Measurements from ENCODE around the gene SKOR1.
A peak's percentile ranks its signal among the peaks of the same experiment; 100 is the strongest.

SKOR1 gene

DNA sequence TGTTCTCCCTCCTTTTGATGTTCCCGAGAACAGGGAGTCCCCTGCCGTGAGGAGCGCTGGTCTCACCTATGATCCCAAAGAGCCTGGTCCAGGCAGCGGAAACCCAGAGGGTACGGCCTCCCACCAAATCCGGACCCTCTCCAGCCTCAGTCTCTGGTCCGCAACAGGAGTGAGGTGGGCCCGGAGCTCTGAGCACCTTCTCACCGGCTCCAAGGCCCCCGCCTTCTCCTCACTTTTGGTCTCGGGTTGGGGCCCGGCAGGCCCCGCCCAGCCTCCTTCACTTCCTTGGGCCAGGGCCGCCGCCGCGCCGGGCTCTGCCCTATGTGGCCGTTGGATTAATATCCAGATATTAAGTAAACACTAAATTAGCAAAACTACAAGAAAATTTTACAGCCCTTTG lies 5.7 kb upstream of the SKOR1 start:
- DNase-seq = no peak

DNA sequence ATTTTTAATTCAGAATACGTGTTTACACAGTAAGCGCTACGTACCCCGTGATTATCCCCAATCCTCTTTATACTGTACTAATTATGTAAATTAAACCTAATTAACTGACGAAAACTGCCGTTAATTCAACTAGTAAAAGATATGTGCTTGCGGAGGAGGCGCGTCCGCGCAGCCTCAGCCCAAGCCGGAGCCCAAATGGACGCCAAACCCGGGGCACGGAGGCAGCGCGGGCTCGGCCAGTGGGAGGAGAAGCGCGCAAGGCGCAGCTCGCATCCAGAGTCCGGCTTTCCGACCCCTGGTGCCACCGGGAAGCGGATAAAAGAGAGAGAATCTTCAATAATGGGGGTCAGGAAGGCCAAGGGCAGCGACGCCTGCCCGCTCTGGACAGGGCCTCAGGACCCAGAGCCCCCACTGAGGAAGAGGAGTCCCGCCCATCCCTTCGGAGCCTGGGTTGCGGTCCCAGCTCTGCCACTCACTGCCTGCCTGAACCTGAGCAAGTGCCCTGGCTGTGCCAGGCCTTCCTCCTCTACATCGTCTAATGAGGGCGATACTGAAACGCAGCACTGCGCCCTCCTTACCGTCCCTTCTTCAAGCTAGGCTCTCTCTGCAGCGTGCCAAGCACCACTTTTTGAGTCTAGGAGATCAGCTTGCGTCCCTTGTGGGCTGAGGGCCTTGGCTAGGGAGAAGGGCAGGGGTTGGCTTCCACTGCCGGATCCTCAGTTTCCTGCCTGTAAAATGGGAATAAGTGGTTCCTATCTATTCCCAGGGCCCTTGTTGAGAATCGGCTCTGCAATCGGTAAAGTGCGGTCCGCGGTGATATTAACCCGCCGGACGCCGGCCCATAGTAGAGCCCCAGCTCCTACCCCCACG lies 5.0 kb upstream of the SKOR1 start:
- no peak for DNase-seq

DNA sequence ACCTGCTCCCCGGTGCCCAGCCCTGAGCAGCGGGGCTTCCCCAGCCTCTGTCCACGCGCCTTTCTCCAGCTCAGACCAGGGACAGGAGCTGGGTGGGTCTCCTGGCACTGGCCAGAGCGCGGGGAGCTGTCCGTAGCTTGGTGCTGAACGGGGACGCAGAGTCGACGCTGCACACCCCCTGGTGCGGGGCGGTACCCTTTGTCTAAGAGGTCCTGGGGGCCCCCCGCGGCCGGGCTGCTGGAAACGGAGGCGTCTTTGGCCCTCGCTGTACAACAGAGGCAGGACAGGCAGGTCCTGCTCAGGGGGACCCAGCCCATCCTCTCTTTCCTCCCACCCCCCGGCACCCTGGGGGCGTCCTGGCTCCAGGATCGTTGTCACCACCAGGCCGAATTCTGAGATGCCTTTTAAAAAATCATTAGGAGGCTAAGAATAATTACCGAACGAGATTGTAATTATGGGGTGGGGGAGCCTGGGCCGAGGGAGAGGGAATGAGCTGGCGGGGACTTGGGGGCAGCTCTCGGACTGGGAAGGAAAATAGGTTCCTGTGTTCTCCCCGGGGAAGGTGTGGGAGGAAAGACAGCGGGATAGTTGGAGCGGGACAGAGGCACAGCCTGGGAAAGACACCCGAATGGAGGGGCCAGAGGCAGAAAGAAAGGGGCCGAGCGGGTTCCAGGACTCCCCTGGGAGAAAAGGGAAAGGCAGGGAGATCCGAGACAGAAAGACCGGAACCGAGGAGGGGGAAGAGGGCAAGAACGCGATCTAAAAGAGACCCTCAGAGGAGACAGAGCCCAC lies 4.1 kb upstream of the SKOR1 start:
- DNase-seq = no peak

DNA sequence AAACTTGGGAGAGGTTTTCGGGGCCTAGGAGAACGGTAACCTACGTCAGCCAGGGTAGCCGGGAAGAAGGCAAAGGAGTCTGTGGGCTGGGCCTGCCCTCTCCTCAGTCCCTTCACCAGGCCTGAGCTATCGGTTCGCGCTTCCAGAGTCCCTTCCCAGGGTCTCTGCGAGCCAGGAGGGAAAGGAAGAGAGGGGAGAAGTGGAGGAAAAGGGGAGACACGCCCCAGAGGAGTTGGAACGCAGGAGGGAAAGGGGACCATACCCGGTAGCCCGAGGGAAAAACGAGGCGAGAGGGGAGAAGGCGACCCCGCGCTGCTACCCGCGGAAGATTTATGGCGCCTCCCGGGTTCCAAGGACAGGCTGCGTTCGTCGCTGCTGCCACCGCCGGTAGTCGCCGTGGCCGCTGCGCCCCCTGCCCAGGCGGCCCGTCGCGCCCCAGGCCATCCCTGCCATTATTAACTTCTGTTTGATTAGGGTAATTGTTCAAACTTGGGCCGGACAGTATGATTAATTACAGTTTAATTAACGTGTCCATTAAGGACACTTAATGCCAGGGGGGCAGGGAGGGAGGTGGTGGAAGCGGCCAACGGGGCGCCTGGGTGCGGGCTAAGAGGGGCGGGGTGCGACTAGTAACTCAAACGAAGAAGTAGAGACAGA lies 3.4 kb upstream of the SKOR1 start:
- DNase-seq = no peak

DNA sequence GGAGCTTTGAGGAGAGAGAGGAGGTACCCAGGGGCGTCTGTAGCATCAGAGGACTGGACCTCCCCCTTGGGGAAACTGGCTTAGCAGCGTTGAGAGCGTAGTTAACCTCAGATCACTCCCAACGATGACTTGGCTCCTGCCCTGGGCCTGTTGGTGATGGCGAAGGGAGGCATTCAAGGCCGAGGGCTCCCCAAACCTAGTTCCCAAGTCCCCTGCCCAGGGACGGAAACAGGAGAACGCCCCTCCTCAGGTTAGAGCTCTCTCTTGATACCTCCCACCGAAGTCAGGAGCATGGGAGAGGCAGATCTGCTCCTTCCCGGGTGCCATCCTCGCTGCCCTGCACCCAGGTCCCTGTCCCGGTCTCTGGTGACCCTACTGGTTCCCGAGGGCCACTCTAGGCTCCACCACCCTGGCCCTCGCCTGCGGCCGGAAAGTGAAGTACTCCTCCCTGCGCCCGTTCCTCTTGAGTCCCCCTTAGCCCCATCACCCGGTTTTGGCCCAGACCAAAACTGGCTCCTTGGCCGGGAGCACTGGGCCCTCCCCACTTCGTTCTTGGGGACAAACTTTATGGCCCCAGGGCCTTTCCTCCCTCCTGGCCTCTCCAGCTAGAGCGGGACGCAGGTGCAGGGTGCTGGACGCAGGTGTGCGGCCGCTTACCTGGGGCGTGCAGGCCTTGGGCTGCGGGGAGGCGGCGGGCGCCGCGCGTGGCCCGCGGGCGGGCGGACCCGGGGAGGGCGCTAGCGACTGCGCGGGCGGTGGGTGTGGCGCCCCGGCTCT lies 2.6 kb upstream of the SKOR1 start:
- DNase-seq = no peak

DNA sequence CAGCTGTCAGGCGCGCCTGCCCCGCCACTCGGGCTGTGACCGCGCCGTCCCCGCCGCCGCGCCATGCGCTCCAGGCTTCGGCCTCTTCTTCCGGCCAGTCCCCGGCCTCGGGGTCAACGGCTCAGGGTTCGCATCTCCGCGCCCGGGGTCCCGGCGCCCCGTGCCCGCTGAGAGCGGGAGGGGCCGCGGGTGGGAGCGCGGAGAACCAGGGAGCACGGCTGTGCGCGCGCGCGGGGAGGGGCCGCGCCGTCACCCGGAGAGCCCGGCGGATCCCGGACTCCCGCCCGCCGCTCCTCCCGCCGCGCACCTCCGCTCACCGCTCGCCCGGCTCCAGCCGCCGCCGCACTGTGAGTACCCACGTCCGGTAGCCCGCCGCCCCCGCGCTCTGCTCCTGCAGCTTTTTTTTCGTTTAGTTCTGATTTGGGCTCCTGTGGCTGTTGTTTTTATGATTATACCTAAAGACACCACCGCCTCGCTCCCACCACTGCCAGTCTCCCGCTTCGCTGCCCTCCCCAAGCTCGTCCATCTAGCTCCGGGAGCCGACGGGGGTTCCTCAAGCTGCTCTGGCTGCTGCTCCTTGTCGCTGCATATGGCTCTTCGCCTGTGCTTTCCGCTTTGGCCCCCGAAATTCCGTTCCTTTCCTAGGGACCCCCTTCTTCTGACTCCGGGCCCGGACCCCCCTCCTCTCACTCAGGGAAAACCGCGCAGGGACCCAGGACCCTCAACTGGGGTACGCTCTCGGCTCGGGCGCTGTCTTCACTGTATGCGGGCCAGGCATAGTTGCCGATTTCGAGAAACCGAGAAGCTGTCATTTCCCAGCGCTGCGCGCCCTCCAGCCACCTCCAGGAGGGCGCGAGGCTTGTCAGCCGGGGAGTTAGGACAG lies 1.8 kb upstream of the SKOR1 start:
- no peak for DNase-seq

DNA sequence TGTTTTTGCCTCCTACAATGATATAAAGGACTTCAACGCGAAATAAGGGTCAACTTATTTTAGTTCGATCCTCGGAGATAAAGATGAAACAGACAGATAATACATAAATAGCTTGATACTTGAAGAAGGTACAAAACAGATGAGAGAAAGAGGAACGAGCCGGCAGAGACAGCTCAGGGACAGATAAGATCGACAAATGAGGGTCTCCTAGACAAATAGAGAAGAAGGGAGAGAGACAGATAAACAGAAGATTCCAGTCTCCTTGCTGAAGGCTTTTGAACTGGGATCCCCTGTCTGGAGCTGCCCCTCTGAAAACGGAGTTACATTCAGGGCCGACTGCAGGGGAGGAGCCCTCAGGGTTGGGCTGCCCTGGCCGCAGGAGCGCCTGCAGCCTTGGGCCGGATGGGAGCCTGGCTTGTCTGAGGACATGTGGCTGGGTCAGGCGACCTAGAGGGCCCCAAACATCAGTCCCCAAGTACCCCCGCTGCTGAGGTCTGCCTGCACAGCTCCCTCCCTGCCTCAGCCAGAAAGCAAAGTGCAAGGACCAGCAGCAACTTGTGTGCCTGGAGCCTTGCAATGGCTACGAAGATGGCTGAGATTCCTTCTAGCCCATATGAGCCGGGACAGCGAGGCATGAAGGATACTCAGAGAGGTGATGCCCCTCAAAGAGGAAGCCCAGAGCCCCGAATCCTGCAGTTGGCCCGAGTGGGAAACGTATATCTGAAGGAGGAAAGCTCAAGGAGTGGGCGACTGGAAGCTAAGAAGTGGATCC lies 926 bp upstream of the SKOR1 start:
- DNase-seq = peak; percentile 2

DNA sequence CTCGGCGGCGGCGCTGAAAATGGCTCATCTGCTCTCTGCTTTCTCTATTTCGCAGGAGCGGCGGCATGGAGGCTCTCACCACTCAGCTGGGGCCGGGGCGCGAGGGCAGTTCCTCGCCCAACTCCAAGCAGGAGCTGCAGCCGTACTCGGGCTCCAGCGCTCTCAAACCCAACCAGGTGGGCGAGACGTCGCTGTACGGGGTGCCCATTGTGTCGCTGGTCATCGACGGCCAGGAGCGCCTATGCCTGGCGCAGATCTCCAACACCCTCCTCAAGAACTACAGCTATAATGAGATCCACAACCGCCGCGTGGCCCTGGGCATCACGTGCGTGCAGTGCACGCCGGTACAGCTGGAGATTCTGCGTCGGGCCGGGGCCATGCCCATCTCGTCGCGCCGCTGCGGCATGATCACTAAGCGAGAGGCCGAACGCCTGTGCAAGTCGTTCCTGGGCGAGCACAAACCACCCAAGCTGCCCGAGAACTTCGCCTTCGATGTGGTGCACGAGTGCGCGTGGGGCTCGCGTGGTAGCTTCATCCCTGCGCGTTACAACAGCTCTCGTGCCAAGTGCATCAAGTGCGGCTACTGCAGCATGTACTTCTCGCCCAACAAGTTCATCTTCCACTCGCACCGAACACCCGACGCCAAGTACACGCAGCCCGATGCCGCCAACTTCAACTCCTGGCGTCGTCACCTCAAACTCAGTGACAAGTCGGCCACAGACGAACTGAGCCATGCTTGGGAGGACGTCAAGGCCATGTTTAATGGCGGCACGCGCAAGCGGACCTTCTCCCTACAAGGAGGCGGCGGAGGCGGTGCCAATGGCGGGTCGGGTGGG lies 790 bp downstream of the SKOR1 start:
- no peak for DNase-seq

DNA sequence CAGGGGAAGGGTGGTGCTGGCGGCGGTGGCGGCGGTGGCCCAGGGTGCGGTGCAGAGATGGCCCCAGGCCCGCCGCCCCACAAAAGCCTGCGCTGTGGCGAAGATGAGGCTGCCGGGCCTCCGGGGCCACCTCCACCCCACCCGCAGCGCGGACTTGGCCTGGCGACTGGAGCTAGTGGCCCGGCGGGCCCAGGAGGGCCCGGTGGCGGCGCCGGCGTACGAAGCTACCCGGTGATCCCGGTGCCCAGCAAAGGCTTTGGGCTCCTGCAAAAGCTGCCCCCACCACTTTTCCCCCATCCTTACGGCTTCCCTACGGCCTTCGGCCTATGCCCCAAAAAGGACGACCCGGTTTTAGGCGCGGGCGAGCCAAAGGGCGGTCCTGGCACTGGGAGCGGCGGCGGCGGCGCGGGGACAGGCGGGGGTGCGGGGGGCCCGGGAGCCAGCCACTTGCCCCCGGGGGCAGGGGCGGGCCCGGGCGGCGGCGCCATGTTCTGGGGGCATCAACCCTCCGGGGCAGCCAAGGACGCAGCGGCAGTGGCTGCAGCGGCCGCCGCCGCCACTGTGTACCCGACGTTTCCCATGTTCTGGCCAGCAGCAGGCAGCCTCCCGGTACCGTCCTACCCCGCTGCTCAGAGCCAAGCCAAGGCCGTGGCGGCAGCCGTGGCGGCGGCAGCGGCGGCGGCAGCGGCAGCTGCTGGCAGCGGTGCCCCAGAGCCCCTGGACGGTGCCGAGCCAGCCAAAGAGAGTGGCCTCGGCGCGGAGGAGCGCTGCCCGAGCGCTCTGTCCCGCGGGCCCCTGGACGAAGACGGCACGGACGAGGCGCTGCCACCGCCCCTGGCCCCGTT lies 1.6 kb downstream of the SKOR1 start:
- no peak for DNase-seq

DNA sequence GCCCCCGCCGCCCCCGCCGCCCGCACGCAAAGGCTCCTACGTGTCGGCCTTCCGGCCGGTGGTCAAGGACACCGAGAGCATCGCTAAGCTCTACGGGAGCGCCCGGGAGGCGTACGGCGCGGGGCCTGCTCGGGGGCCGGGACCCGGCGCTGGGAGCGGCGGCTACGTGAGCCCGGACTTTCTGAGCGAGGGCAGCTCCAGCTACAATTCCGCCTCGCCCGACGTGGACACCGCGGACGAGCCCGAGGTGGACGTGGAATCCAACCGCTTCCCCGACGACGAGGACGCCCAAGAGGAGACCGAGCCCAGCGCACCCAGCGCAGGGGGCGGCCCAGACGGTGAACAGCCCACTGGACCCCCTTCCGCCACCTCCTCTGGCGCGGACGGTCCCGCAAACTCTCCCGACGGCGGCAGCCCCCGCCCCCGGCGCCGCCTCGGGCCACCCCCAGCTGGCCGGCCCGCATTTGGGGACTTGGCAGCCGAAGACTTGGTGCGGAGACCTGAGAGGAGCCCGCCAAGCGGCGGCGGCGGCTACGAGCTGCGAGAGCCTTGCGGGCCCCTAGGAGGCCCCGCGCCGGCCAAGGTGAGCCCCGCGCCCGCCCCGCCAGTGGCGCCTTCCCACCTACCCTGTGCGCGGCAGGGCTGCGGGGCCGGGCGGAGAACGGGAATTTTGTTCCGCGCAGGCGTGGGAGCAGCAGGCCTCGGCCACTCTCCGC lies 2.4 kb downstream of the SKOR1 start:
- no peak for DNase-seq

DNA sequence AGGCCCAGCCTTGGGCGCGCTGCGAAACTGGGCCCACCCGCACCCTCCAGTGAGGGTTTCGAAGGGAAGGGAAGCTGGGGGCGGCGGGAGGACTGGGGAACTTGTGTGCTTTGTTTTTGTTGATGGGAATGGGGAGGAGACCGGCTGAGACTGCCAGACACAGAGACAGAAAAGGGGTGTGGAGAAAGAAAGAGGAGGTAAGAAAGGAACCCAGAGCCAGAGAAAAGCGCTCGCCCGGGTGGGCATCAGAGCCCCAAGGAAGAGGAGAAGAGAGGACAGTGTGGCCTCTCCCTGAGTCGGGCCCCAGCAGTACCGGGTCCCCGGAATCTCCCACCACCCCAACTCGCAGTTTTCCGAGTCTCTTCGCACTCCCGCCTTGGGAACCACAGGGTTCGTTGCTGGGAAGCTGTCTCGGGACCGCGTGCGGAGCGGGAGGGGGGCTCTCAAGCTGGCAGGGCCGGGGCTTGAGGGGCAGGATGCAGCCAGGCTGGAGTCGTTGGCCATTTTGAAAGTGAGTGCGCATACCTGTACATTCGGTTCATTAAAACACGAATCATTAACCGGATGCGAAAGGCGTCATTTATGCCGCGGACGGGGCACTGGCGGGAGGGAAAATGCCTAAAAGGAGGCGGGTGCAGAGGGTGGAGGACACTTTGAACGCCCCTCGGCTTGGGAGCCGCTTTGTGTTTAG lies 3.1 kb downstream of the SKOR1 start:
- no peak for DNase-seq

DNA sequence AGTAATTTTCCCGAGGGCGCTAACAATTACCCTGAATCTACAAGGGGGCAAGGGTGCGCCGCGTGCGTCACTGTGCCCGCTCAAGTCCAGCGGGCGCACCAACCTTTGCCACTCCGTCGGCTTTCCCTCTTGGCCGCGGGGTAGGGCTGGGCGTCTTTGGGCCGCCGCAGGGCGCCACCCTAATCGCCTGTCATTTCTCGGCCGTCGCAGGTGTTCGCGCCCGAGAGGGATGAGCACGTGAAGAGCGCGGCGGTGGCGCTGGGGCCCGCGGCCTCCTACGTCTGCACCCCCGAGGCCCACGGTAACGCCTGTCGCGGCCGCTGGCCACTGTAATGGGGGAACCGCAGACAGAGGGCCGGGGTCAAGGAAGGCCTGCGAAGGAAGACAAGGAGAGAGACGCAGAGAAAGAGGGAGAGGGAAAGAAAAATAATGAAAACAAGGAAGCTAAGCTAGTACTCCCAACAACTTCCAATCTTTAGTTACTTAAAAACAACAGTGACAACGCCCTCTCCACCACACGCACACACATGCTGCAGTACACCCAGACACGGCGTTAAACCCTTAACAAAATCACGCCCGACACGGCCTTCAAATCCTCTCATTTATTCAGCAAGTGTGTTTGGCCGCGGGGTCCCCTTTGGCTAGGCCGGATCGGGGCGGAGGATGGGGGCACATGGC lies 3.8 kb downstream of the SKOR1 start:
- DNase-seq = no peak

DNA sequence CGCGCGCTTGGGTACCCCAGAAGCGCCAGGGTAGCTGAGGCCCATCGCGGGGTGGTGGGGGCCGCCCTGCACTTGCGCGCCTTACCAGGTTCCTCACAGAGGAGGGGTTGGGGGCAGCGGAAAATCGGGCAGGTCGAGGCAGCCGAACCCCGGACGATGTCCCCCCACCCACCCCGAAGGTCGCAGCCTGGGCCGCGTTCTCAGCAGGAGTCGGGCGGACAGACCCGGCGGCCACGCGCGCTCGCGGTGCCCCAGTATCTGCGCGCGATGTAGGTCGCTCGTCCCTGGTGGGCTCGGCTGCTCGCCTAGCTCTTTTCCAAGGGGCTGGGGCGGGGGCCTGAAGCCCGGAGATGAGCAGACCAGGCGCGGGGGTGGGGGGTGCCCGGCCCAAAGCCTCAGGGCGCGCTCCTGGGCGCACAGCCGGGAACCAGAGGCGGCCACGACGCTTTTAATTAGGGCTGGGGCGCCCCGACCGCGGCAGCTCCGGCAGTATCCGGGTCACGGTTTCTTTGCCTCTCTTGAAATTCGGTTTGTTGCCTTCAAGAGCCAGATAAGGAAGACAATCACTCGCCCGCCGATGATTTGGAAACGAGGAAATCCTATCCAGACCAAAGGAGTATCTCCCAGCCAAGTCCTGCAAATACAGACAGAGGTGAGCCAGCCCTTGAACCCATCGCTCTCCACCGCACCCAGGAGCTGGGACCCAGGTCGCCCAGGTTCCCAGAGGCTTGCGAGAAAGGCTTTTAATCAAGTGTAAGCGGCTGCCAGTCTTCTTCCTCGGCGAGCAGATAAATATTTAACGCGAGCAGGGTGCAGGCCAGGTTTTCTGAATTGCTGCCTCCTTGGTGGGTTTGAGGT lies 4.6 kb downstream of the SKOR1 start:
- DNase-seq = no peak

DNA sequence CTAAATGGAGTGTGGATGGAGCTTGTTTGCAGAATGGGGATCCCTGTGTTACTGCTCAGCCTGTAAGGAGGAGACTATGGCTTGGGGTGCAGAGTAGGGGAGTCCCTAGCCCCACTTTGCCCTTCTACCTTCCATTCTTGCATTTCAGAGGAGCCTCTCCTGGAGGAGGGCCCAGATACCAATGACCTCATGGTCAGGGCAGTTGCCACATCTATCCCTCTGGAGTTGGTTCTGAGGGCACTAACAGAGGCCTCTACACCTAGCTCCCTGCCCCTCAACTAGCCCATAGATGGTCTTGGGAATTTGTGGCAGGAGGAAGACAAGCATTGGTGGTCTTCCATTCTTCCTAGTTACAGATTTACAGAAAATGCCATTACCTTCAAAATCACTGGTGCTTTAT lies 6.1 kb downstream of the SKOR1 start:
- no peak for DNase-seq

DNA sequence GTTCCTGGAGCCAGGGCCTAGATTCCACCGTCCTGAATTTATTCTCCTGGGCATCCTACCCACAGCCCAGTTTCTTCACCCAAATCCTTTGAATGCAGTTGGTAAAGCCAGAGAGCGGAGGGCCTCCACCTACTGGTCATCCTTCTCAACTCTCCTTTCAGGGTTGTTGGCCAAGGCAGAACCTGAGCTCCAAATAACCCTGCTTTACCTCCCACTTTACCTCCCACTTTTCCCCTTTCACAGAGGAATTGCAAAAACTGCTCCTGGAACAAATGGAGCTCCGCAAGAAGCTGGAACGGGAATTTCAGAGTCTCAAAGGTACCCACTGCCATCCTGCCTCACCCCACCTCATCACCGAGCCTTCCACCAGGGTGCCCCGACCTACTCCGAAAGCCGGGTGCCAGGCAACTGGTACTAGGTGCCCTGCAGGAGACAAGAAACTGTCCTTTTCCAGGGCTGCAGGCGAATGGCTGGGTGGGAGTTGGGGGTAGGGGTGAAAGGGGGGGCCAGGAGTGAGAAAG lies 6.8 kb downstream of the SKOR1 start:
- DNase-seq = no peak

All from NCI-H1694 treated with DMSO at 0.1 percent for 48 hours (cell line).